H1 (cell line): ENCODE measurements around the gene RPL18. TPM values are rescaled to one million over a fixed set of nuclear protein-coding genes. Genes with fewer than 3 reads are reported as not detected.

Experiments used
- CTCF ChIA-PET: fragments of 300-600 bp; sonication (Branson Sonifier 250); formaldehyde crosslinking; loops from one replicate; lab custom pipeline; 2021; ENCODE audit not compliant: partially characterized antibody; lab: Charles Lee
- POLR2A ChIA-PET: fragments of 300-600 bp; sonication (Branson Sonifier 250); formaldehyde crosslinking; loops from one replicate; lab custom pipeline; 2021; ENCODE audit warnings: inconsistent platforms; ENCODE audit not compliant: partially characterized antibody; lab: Charles Lee
- DNase-seq, 2 experiments: peaks; one replicate each; pipeline versions ENCODE4 v3.0.0 to v3.0.0-alpha.2; 2010 to 2022; ENCODE audit warnings: low spot score in 2 of 2, low read depth in 1 of 2, mixed read lengths in 1 of 2
- FAIRE-seq: peaks from 2 replicates; lab custom pipeline; 2011; peaks lifted over from hg19 to GRCh38; lab: Jason Lieb, UNC
- H2AFZ ChIP-seq: 2 replicates; pipeline ENCODE4 v1.8.1; 2012; ENCODE audit warnings: low read length, inconsistent platforms
- H2AK5ac ChIP-seq: 2 replicates; pipeline ENCODE4 v1.6.1; 2013; ENCODE audit warnings: low read depth, low read length
- H2BK120ac ChIP-seq: replicated peaks from 2 replicates; pipeline ENCODE3; 2013; ENCODE audit warnings: low read depth, low read length, inconsistent platforms
- H2BK12ac ChIP-seq: 2 replicates; pipeline ENCODE4 v1.6.1; 2013; ENCODE audit warnings: low read depth, low read length
- H2BK15ac ChIP-seq: 2 replicates; pipeline ENCODE4 v1.6.1; 2013; ENCODE audit warnings: low read length
- H2BK20ac ChIP-seq: 2 replicates; pipeline ENCODE4 v1.6.1; 2013; ENCODE audit warnings: low read length
- H2BK5ac ChIP-seq: 2 replicates; pipeline ENCODE4 v1.6.1; 2013; ENCODE audit warnings: low read depth, low read length
- H3K14ac ChIP-seq: 2 replicates; pipeline ENCODE4 v1.6.1; 2013; ENCODE audit warnings: inconsistent platforms; ENCODE audit not compliant: insufficient read length
- H3K18ac ChIP-seq: 2 replicates; pipeline ENCODE4 v1.6.1; 2013; ENCODE audit warnings: low read length; ENCODE audit errors: extremely low read depth
- H3K23ac ChIP-seq: 2 replicates; pipeline ENCODE4 v1.6.1; 2013; ENCODE audit warnings: inconsistent platforms; ENCODE audit not compliant: insufficient read length
- H3K23me2 ChIP-seq: 2 replicates; pipeline ENCODE4 v1.6.1; 2013; ENCODE audit warnings: low read depth, low read length
- H3K27ac ChIP-seq: 2 replicates; pipeline ENCODE4 v1.6.1; 2011; ENCODE audit warnings: low read depth, low read length, inconsistent platforms
- H3K27me3 ChIP-seq, 4 experiments: replicated peaks in 1 of 4; 1 replicate in 1 of 4; 2 replicates in 3 of 4; pipeline versions ENCODE4 v1.6.1 to v1.8.1; 2011 to 2013; ENCODE audit warnings: low read length in 3 of 4, mild to moderate bottlenecking in 3 of 4, inconsistent platforms in 2 of 4, mixed read lengths in 2 of 4, moderate library complexity in 1 of 4; ENCODE audit not compliant: control insufficient read depth in 3 of 4, insufficient read depth in 3 of 4; ENCODE audit errors: extremely low read depth in 1 of 4
- H3K36me3 ChIP-seq, 4 experiments: 2 replicates each; pipeline versions ENCODE4 v1.6.1 to v1.8.1; 2011 to 2013; ENCODE audit warnings: mild to moderate bottlenecking in 4 of 4, low read length in 3 of 4, moderate library complexity in 2 of 4, control low read depth in 1 of 4, inconsistent platforms in 1 of 4; ENCODE audit not compliant: insufficient read depth in 4 of 4, control insufficient read depth in 2 of 4
- H3K4ac ChIP-seq: replicated peaks from 2 replicates; pipeline ENCODE3; 2013; ENCODE audit warnings: low read length, low read depth, mixed read lengths, inconsistent platforms; ENCODE audit not compliant: insufficient read length
- H3K4me1 ChIP-seq, 4 experiments: replicated peaks in 1 of 4; 1 replicate in 1 of 4; 2 replicates in 3 of 4; pipeline versions ENCODE4 v1.6.1 to v1.8.1; 2011 to 2013; ENCODE audit warnings: low read length in 3 of 4, inconsistent platforms in 2 of 4, mixed read lengths in 1 of 4; ENCODE audit not compliant: insufficient read depth in 4 of 4, control insufficient read depth in 3 of 4
- H3K4me2 ChIP-seq, 2 experiments: 2 replicates each; pipeline versions ENCODE4 v1.6.1 to v1.8.1; 2011 to 2013; ENCODE audit warnings: low read depth in 2 of 2, low read length in 2 of 2, control low read depth in 1 of 2, inconsistent platforms in 1 of 2, mild to moderate bottlenecking in 1 of 2; ENCODE audit not compliant: insufficient read depth in 1 of 2
- H3K4me3 ChIP-seq, 4 experiments: fragments of 200-600, 300-600 bp in 1 of 4; sonication (generic), shearing (Covaris generic), sonication (Bioruptor Twin) in 1 of 4; 2 replicates each; pipeline versions ENCODE4 v1.5.1 to v1.8.1; 2011 to 2016; ENCODE audit warnings: low read length in 4 of 4, low read depth in 3 of 4, control low read depth in 2 of 4, inconsistent platforms in 2 of 4, mild to moderate bottlenecking in 2 of 4, mixed read lengths in 1 of 4, moderate library complexity in 1 of 4; ENCODE audit not compliant: insufficient read depth in 2 of 4; ENCODE audit errors: extremely low read depth in 1 of 4
- H3K56ac ChIP-seq: replicated peaks from 2 replicates; pipeline ENCODE3; 2013; ENCODE audit warnings: low read depth, mild to moderate bottlenecking, mixed read lengths, low read length, inconsistent platforms; ENCODE audit not compliant: insufficient read length
- H3K79me1 ChIP-seq: 2 replicates; pipeline ENCODE4 v1.6.1; 2013; ENCODE audit warnings: low read depth, low read length, control low read depth
- H3K79me2 ChIP-seq, 2 experiments: 2 replicates each; pipeline versions ENCODE4 v1.6.1 to v1.8.1; 2012 to 2013; ENCODE audit warnings: low read length in 2 of 2, mild to moderate bottlenecking in 2 of 2, inconsistent platforms in 1 of 2; ENCODE audit not compliant: insufficient read depth in 2 of 2, control insufficient read depth in 1 of 2
- H3K9ac ChIP-seq, 4 experiments: replicated peaks in 1 of 4; 1 replicate in 1 of 4; 2 replicates in 3 of 4; pipeline versions ENCODE4 v1.6.1 to v1.8.1; 2011 to 2013; ENCODE audit warnings: low read depth in 3 of 4, low read length in 3 of 4, control low read depth in 2 of 4, mild to moderate bottlenecking in 2 of 4, moderate library complexity in 2 of 4, inconsistent platforms in 1 of 4; ENCODE audit errors: extremely low read depth in 1 of 4
- H3K9me3 ChIP-seq, 2 experiments: 2 replicates each; pipeline versions ENCODE4 v1.6.1 to v1.8.1; 2012 to 2013; ENCODE audit warnings: mild to moderate bottlenecking in 2 of 2, moderate library complexity in 2 of 2, control low read depth in 1 of 2, inconsistent platforms in 1 of 2, low read depth in 1 of 2, low read length in 1 of 2, mixed read lengths in 1 of 2; ENCODE audit not compliant: insufficient read depth in 2 of 2
- H4K20me1 ChIP-seq, 2 experiments: replicated peaks in 1 of 2; 2 replicates each; pipeline versions ENCODE3 to v1.8.1; 2011 to 2013; ENCODE audit warnings: inconsistent platforms in 2 of 2, low read length in 2 of 2, mild to moderate bottlenecking in 1 of 2; ENCODE audit not compliant: insufficient read depth in 2 of 2, control insufficient read depth in 1 of 2
- H4K5ac ChIP-seq: 2 replicates; pipeline ENCODE4 v1.6.1; 2013; ENCODE audit warnings: low read length, low read depth, mixed read lengths, inconsistent platforms; ENCODE audit not compliant: insufficient read length
- H4K8ac ChIP-seq: 2 replicates; pipeline ENCODE4 v1.8.0; 2013; ENCODE audit warnings: mild to moderate bottlenecking, moderate library complexity, low read length, inconsistent platforms; ENCODE audit not compliant: insufficient read depth; ENCODE audit errors: extremely low read depth
- H4K91ac ChIP-seq: replicated peaks from 2 replicates; pipeline ENCODE3; 2013; ENCODE audit warnings: low read length, mixed read lengths, inconsistent platforms; ENCODE audit not compliant: insufficient read length
- ATF2 ChIP-seq: IDR thresholded peaks from 2 replicates; pipeline ENCODE4 v1.6.1; 2012; ENCODE audit warnings: low read length, inconsistent platforms
- BCL11A ChIP-seq, 2 experiments: IDR thresholded peaks; one replicate each; pipeline ENCODE4 v1.6.1; 2011; ENCODE audit warnings: low read depth in 2 of 2, low read length in 2 of 2, mild to moderate bottlenecking in 2 of 2
- CBX8 ChIP-seq: fragments of 300-800, 300-1000 bp; sonication (generic); IDR thresholded peaks from 2 replicates; pipeline ENCODE4 v1.7.1; 2016; ENCODE audit warnings: low read depth, low read length, borderline replicate concordance
- E2F6 ChIP-seq: IDR thresholded peaks from 2 replicates; pipeline ENCODE4 v1.6.1; 2012; ENCODE audit warnings: inconsistent platforms
- GTF2F1 ChIP-seq: IDR thresholded peaks from 2 replicates; pipeline ENCODE4 v1.6.1; 2012; ENCODE audit warnings: low read depth, low read length, improper control_type of control experiment, borderline replicate concordance
- JUND ChIP-seq: IDR thresholded peaks from 2 replicates; pipeline ENCODE4 v1.6.1; 2011; ENCODE audit warnings: mild to moderate bottlenecking, improper control_type of control experiment, low read length
- KDM4A ChIP-seq: IDR thresholded peaks from one replicate; pipeline ENCODE4 v1.7.1; 2012; ENCODE audit warnings: low read depth, mild to moderate bottlenecking, moderate library complexity, low read length, inconsistent platforms; ENCODE audit not compliant: severe bottlenecking
- PHF8 ChIP-seq: fragments of 200-600 bp; sonication (generic); conservative IDR thresholded peaks from 2 replicates; pipeline ENCODE4 v1.7.1; 2012; ENCODE audit warnings: low read depth, mild to moderate bottlenecking, inconsistent platforms, low read length, moderate library complexity
- POLR2AphosphoS5 ChIP-seq: IDR thresholded peaks from 2 replicates; pipeline ENCODE4 v1.6.1; 2011; ENCODE audit warnings: low read depth, low read length
- SAP30 ChIP-seq: fragments of 300-600 bp; sonication (generic); IDR thresholded peaks from 2 replicates; pipeline ENCODE4 v1.7.1; 2012; ENCODE audit warnings: low read length, moderate library complexity, mild to moderate bottlenecking, inconsistent platforms; ENCODE audit not compliant: insufficient read depth, insufficient replicate concordance
- SP2 ChIP-seq: IDR thresholded peaks from 2 replicates; pipeline ENCODE4 v1.6.1; 2012; ENCODE audit warnings: mild to moderate bottlenecking, low read length, inconsistent platforms
- SP4 ChIP-seq: IDR thresholded peaks from 2 replicates; pipeline ENCODE4 v1.6.1; 2012; ENCODE audit warnings: low read length, inconsistent platforms
- WGBS, 2 experiments: shearing (Covaris generic) in 1 of 2; methylation state at CpG; one replicate each; pipeline versions ENCODE4 v1.1.6 to v1.1.7; 2013 to 2015; ENCODE audit warnings: low lambda C conversion rate in 2 of 2, mixed read lengths in 2 of 2, inconsistent platforms in 1 of 2, low coverage in 1 of 2, missing lambda C conversion rate in 1 of 2; ENCODE audit not compliant: insufficient replicate concordance in 2 of 2, insufficient coverage in 1 of 2, insufficient read length in 1 of 2; ENCODE audit errors: extremely low coverage in 1 of 2, missing lambda C conversion rate in 1 of 2; 5-methylcytosine and 5-hydroxymethylcytosine counted together
- polyA plus RNA-seq, 7 experiments: library from polyadenylated mRNA; depleted of rRNA in 3 of 7; stranded (reverse) in 5 of 7; unstranded in 2 of 7; fragments of >200 nt in 5 of 7; fragments of 200-250 nt in 2 of 7; gene quantifications; 1 replicate in 5 of 7; 2 replicates in 1 of 7; 4 replicates in 1 of 7; pipeline versions ENCODE4 v1.2.1 to v1.2.3, GENCODE V29; 2011 to 2013; ENCODE audit warnings: missing spikeins in 2 of 7, mixed read lengths in 2 of 7
- total RNA-seq: library from RNA; stranded (reverse); fragmentation: NEBNext Ultra II Directional; extraction: Animal tissue kit (Norgen Biotek cat#: 25700); gene quantifications from 2 replicates; pipeline ENCODE4 v1.2.1, GENCODE V29; 2021

RPL18 gene
- total and polyA plus RNA-seq, 2 of the 8 experiments (the other 6 are each of a cell fraction or from before 2014, with no cell fraction given): 1,669 to 2,789 TPM

GRCh38 chr19:48661711-48662090 lies 42.7 kb upstream of the RPL18 start:
- Histone ChIP-seq H4K91ac (no peak overlapping the region), H3K23me2 (no peaks in the 10 kb centered on the region), H2BK120ac (no peak overlapping the region), H2BK15ac (no peak overlapping the region), H3K9me3 (no peaks in the 10 kb centered on the region; a peak in 2 of 4 replicates), H3K27me3 (no peaks in the 10 kb centered on the region; a peak in 1 of 7 replicates), H2BK20ac (no peak overlapping the region), H3K79me1 (no peaks in the 10 kb centered on the region), H3K14ac (no peak overlapping the region), H4K20me1 (no peaks in the 10 kb centered on the region), H3K4me2 (no peak overlapping the region), H3K27ac (no peak overlapping the region), H4K8ac (no peak overlapping the region), H2AFZ (no peak overlapping the region), H3K23ac (no peak overlapping the region), H3K18ac (no peak overlapping the region), H3K4ac (no peak overlapping the region), H3K56ac (no peak overlapping the region), H2BK5ac (no peak overlapping the region), H3K79me2 (no peaks in the 10 kb centered on the region), H2AK5ac (no peak overlapping the region), H3K4me1 (peaks cover 0 to 3% (median 0%) of the 10 kb centered on the region in 4 experiments; a peak in 1 of 7 replicates), H2BK12ac (no peak overlapping the region), H3K4me3 (no peak overlapping the region), H3K9ac (no peak overlapping the region), H3K36me3 (no peaks in the 10 kb centered on the region), H4K5ac (no peak overlapping the region)
- no peak for FAIRE-seq
- CTCF ChIA-PET: interaction anchor here (1.5 kb wide), 1 partner anchor 16 kb away, joined by 4 read pairs; the partner anchor contains the start of gene CA11
- no peak for DNase-seq
- 94% methylated on average over 22 of the region's 50 CpGs; no CpG with 5 or more reads in 1 of the 2 experiments for WGBS, 2 experiments
- POLR2A ChIA-PET: interaction anchor here (2.2 kb wide), 1 partner anchor 44 kb away, joined by 5 read pairs; no protein-coding TSS in a partner anchor
- TF ChIP-seq E2F6 (no peak), POLR2AphosphoS5 (no peak), SAP30 (no peak), KDM4A (no peak), ATF2 (no peak), SP4 (no peak), GTF2F1 (no peak), CBX8 (no peak), SP2 (no peak), PHF8 (no peak), BCL11A (IDR thresholded peaks at IDR 0.05; ENCODE audit: low read depth in 2 of 2, low read length in 2 of 2) (no peak), JUND (no peak)
